WTC11 (cell line): ENCODE results near the gene UBR2. TPM values are rescaled to one million over a fixed set of nuclear protein-coding genes. Genes with fewer than 3 reads are reported as not detected.

ENCODE experiments used
- ATAC-seq: fragments of 200-7000 bp; cut with Tn5 transposase; 2 replicates; pipeline ENCODE4 v1.10.0; 2021; ENCODE audit warnings: mild to moderate bottlenecking, moderate library complexity
- CTCF ChIA-PET: fragments of 300-600 bp; sonication (Branson Sonifier 250); formaldehyde crosslinking; loops from one replicate; lab custom pipeline; 2021; ENCODE audit warnings: antibody characterized with exemption; lab: Charles Lee
- POLR2A ChIA-PET: fragments of 350-600 bp; sonication (Branson Sonifier 250); formaldehyde crosslinking; loops from one replicate; lab custom pipeline; 2021; ENCODE audit warnings: antibody characterized with exemption; lab: Charles Lee
- DNase-seq: peaks from one replicate; pipeline ENCODE4 v3.0.0; 2021; ENCODE audit warnings: low spot score
- H3K27ac Mint-ChIP-seq: 2 replicates; pipeline ENCODE4 v1.8.0; 2021; ENCODE audit warnings: mixed read lengths
- H3K27me3 Mint-ChIP-seq: 2 replicates; pipeline ENCODE4 v1.8.0; 2021; ENCODE audit warnings: low read depth, mild to moderate bottlenecking, moderate library complexity, mixed read lengths
- H3K36me3 Mint-ChIP-seq: 2 replicates; pipeline ENCODE4 v1.8.0; 2021; ENCODE audit warnings: mixed read lengths
- H3K4me1 Mint-ChIP-seq: 2 replicates; pipeline ENCODE4 v1.8.0; 2022; ENCODE audit warnings: mixed read lengths
- H3K4me3 Mint-ChIP-seq: 2 replicates; pipeline ENCODE4 v1.8.0; 2021; ENCODE audit warnings: mild to moderate bottlenecking, moderate library complexity, mixed read lengths
- H3K9me3 Mint-ChIP-seq: 2 replicates; pipeline ENCODE4 v1.8.0; 2021; ENCODE audit warnings: mixed read lengths
- CREM ChIP-seq: sonication (generic); formaldehyde crosslinking; IDR thresholded peaks from 2 replicates; pipeline ENCODE4 v1.8.1; 2022; ENCODE audit warnings: mild to moderate bottlenecking, missing genetic modification reagents, moderate library complexity
- E2F4 ChIP-seq: sonication (generic); formaldehyde crosslinking; IDR thresholded peaks from 2 replicates; pipeline ENCODE4 v1.8.1; 2022; ENCODE audit warnings: low read depth, mild to moderate bottlenecking, moderate library complexity, missing genetic modification reagents, borderline replicate concordance
- ELF4 ChIP-seq: sonication (generic); formaldehyde crosslinking; IDR thresholded peaks from 2 replicates; pipeline ENCODE4 v1.8.1; 2022; ENCODE audit warnings: low read depth, mild to moderate bottlenecking, moderate library complexity, missing genetic modification reagents
- EMX1 ChIP-seq: fragments of 250-450 bp; sonication (Bioruptor Pico); IDR thresholded peaks from 2 replicates; pipeline ENCODE4 v1.8.0; 2021; ENCODE audit warnings: mild to moderate bottlenecking
- ERG ChIP-seq: fragments of 250-450 bp; sonication (Bioruptor Pico); IDR thresholded peaks from 2 replicates; pipeline ENCODE4 v1.8.0; 2021; ENCODE audit warnings: mild to moderate bottlenecking
- ESRRA ChIP-seq: sonication (generic); formaldehyde crosslinking; IDR thresholded peaks from 2 replicates; pipeline ENCODE4 v1.8.1; 2022; ENCODE audit warnings: mild to moderate bottlenecking, missing genetic modification reagents, borderline replicate concordance
- HMGA2 ChIP-seq: fragments of 250-450 bp; sonication (Bioruptor Pico); IDR thresholded peaks from 2 replicates; pipeline ENCODE4 v1.4.0; 2021; ENCODE audit warnings: mild to moderate bottlenecking, moderate library complexity
- MYBL2 ChIP-seq: sonication (generic); formaldehyde crosslinking; IDR thresholded peaks from 2 replicates; pipeline ENCODE4 v1.8.1; 2023; ENCODE audit warnings: mild to moderate bottlenecking, moderate library complexity, missing genetic modification reagents
- NFYB ChIP-seq: sonication (generic); formaldehyde crosslinking; conservative IDR thresholded peaks from 2 replicates; pipeline ENCODE4 v1.8.0; 2022; ENCODE audit warnings: low read depth, missing genetic modification reagents
- PRRX2 ChIP-seq: fragments of 250-450 bp; sonication (Bioruptor Pico); IDR thresholded peaks from 2 replicates; pipeline ENCODE4 v1.8.0; 2021; ENCODE audit warnings: mild to moderate bottlenecking
- SMAD3 ChIP-seq: sonication (generic); formaldehyde crosslinking; IDR thresholded peaks from 2 replicates; pipeline ENCODE4 v1.8.0; 2022; ENCODE audit warnings: missing genetic modification reagents, mild to moderate bottlenecking, borderline replicate concordance
- ZNF138 ChIP-seq: sonication (generic); formaldehyde crosslinking; conservative IDR thresholded peaks from 2 replicates; pipeline ENCODE4 v1.8.1; 2022; ENCODE audit warnings: mild to moderate bottlenecking, moderate library complexity, missing genetic modification reagents
- ZNF396 ChIP-seq: fragments of 250-450 bp; sonication (Bioruptor Pico); IDR thresholded peaks from 2 replicates; pipeline ENCODE4 v1.8.0; 2021; ENCODE audit warnings: mild to moderate bottlenecking, moderate library complexity, borderline replicate concordance
- ZNF416 ChIP-seq: fragments of 250-450 bp; sonication (Bioruptor Pico); IDR thresholded peaks from 2 replicates; pipeline ENCODE4 v1.9.0; 2021; ENCODE audit warnings: mild to moderate bottlenecking, inconsistent platforms
- ZNF425 ChIP-seq: fragments of 250-450 bp; sonication (Bioruptor Pico); conservative IDR thresholded peaks from 2 replicates; pipeline ENCODE4 v1.9.0; 2021; ENCODE audit warnings: mild to moderate bottlenecking
- total RNA-seq: library from RNA; stranded (reverse); gene quantifications from 3 replicates; pipeline ENCODE4 v1.2.3, GENCODE V29; 2021
- TF ChIP-seq, protein P1 (sequence below): fragments of 200-600 bp; IDR thresholded peaks from 2 replicates; pipeline ENCODE4 v1.8.0; 2022; ENCODE audit warnings: antibody characterized with exemption
- TF ChIP-seq, protein P2 (sequence below): sonication (generic); formaldehyde crosslinking; IDR thresholded peaks from 2 replicates; pipeline ENCODE4 v1.8.1; 2022; ENCODE audit warnings: missing genetic modification reagents, borderline replicate concordance
- TF ChIP-seq, protein P3 (sequence below): sonication (generic); formaldehyde crosslinking; IDR thresholded peaks from 2 replicates; pipeline ENCODE4 v1.8.1; 2023; ENCODE audit warnings: mild to moderate bottlenecking, moderate library complexity, missing genetic modification reagents
- TF ChIP-seq, protein P4 (sequence below): fragments of 250-450 bp; sonication (Bioruptor Pico); IDR thresholded peaks from 2 replicates; pipeline ENCODE4 v1.9.0; 2021; ENCODE audit warnings: mild to moderate bottlenecking, borderline replicate concordance

The UBR2 gene
- total RNA-seq, 1 experiment from 2014 or later: 18.8 TPM

DNA sequence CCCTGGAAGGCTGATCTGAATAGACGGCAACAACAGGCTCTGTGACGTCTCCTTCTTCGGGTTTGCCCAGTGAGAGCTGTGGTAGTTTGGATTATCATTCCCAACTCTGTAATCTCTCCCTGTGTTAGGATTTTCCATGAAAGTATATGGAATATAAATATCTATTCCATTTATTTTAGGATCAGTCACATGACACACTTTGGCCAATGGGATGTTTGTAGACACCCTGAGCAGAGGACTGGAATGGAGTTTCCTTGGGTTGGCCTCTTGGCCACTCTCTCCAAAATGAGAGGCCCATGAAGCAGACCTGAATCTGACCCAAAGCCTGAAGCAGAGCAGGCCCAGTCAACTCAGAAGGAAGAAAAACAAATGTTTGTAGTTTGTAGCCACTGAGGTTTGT is 37.2 kb upstream of the UBR2 start:
- Mint-ChIP-seq H3K27ac (no peak overlapping the region), H3K4me3 (no peak overlapping the region), H3K9me3 (no peaks in the 10 kb centered on the region), H3K27me3 (no peaks in the 10 kb centered on the region)
- no peak for DNase-seq
- no peak for ATAC-seq
- TF ChIP-seq ERG: no peak
- TF ChIP-seq, protein P1, sequence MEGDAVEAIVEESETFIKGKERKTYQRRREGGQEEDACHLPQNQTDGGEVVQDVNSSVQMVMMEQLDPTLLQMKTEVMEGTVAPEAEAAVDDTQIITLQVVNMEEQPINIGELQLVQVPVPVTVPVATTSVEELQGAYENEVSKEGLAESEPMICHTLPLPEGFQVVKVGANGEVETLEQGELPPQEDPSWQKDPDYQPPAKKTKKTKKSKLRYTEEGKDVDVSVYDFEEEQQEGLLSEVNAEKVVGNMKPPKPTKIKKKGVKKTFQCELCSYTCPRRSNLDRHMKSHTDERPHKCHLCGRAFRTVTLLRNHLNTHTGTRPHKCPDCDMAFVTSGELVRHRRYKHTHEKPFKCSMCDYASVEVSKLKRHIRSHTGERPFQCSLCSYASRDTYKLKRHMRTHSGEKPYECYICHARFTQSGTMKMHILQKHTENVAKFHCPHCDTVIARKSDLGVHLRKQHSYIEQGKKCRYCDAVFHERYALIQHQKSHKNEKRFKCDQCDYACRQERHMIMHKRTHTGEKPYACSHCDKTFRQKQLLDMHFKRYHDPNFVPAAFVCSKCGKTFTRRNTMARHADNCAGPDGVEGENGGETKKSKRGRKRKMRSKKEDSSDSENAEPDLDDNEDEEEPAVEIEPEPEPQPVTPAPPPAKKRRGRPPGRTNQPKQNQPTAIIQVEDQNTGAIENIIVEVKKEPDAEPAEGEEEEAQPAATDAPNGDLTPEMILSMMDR: no peak
- TF ChIP-seq, protein P2, sequence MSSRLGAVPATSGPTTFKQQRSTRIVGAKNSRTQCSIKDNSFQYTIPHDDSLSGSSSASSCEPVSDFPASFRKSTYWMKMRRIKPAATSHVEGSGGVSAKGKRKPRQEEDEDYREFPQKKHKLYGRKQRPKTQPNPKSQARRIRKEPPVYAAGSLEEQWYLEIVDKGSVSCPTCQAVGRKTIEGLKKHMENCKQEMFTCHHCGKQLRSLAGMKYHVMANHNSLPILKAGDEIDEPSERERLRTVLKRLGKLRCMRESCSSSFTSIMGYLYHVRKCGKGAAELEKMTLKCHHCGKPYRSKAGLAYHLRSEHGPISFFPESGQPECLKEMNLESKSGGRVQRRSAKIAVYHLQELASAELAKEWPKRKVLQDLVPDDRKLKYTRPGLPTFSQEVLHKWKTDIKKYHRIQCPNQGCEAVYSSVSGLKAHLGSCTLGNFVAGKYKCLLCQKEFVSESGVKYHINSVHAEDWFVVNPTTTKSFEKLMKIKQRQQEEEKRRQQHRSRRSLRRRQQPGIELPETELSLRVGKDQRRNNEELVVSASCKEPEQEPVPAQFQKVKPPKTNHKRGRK (CRISPR knock-in tag): no peak
- TF ChIP-seq SMAD3 (CRISPR knock-in tag): no peak
- no peak for TF ChIP-seq PRRX2
- no peak for TF ChIP-seq CREM (CRISPR knock-in tag)
- TF ChIP-seq, protein P3, sequence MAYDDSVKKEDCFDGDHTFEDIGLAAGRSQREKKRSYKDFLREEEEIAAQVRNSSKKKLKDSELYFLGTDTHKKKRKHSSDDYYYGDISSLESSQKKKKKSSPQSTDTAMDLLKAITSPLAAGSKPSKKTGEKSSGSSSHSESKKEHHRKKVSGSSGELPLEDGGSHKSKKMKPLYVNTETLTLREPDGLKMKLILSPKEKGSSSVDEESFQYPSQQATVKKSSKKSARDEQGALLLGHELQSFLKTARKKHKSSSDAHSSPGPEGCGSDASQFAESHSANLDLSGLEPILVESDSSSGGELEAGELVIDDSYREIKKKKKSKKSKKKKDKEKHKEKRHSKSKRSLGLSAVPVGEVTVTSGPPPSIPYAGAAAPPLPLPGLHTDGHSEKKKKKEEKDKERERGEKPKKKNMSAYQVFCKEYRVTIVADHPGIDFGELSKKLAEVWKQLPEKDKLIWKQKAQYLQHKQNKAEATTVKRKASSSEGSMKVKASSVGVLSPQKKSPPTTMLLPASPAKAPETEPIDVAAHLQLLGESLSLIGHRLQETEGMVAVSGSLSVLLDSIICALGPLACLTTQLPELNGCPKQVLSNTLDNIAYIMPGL: no peak
- TF ChIP-seq ZNF138 (CRISPR knock-in tag): no peak
- no peak for TF ChIP-seq ELF4 (CRISPR knock-in tag)
- no peak for TF ChIP-seq E2F4 (CRISPR knock-in tag)
- TF ChIP-seq ZNF416 (CRISPR knock-in tag): no peak
- TF ChIP-seq ZNF396 (CRISPR knock-in tag): no peak
- TF ChIP-seq HMGA2: no peak
- TF ChIP-seq, all 79 proteins: peak for 0
- Mint-ChIP-seq H3K4me1 (no peaks in the 10 kb centered on the region), H3K36me3 (no peaks in the 10 kb centered on the region)
- CTCF ChIA-PET: interaction anchor here (2.4 kb wide), 1 partner anchor 21 kb away, joined by 8 read pairs; no protein-coding TSS in a partner anchor
- POLR2A ChIA-PET: no interaction called here

- Mint-ChIP-seq H3K4me1 (no peaks in the 10 kb centered on the region), H3K27me3 (no peaks in the 10 kb centered on the region), H3K4me3 (no peak overlapping the region), H3K27ac (no peak overlapping the region), H3K9me3 (no peaks in the 10 kb centered on the region), H3K36me3 (no peaks in the 10 kb centered on the region)
- ATAC-seq: no peak
- ChIA-PET CTCF (interaction anchor here (0.9 kb wide), 1 partner anchor 21 kb away, joined by 5 read pairs; no protein-coding TSS in a partner anchor), POLR2A (no interaction called here)
- no peak for DNase-seq
- TF ChIP-seq SMAD3 (CRISPR knock-in tag) (no peak), NFYB (CRISPR knock-in tag) (no peak), ESRRA (CRISPR knock-in tag) (no peak), EMX1 (CRISPR knock-in tag) (no peak), MYBL2 (CRISPR knock-in tag) (no peak), ZNF416 (CRISPR knock-in tag) (no peak), ZNF425 (CRISPR knock-in tag) (no peak)
- TF ChIP-seq, protein P3: no peak
- TF ChIP-seq, protein P4, sequence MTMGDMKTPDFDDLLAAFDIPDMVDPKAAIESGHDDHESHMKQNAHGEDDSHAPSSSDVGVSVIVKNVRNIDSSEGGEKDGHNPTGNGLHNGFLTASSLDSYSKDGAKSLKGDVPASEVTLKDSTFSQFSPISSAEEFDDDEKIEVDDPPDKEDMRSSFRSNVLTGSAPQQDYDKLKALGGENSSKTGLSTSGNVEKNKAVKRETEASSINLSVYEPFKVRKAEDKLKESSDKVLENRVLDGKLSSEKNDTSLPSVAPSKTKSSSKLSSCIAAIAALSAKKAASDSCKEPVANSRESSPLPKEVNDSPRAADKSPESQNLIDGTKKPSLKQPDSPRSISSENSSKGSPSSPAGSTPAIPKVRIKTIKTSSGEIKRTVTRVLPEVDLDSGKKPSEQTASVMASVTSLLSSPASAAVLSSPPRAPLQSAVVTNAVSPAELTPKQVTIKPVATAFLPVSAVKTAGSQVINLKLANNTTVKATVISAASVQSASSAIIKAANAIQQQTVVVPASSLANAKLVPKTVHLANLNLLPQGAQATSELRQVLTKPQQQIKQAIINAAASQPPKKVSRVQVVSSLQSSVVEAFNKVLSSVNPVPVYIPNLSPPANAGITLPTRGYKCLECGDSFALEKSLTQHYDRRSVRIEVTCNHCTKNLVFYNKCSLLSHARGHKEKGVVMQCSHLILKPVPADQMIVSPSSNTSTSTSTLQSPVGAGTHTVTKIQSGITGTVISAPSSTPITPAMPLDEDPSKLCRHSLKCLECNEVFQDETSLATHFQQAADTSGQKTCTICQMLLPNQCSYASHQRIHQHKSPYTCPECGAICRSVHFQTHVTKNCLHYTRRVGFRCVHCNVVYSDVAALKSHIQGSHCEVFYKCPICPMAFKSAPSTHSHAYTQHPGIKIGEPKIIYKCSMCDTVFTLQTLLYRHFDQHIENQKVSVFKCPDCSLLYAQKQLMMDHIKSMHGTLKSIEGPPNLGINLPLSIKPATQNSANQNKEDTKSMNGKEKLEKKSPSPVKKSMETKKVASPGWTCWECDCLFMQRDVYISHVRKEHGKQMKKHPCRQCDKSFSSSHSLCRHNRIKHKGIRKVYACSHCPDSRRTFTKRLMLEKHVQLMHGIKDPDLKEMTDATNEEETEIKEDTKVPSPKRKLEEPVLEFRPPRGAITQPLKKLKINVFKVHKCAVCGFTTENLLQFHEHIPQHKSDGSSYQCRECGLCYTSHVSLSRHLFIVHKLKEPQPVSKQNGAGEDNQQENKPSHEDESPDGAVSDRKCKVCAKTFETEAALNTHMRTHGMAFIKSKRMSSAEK (CRISPR knock-in tag): no peak
These were observed 36.6 kb upstream of the UBR2 start for GRCh38 chr6:42527204-42527603.
